T-helper 2 cell treated with Interferon-gamma antibody and Interleukin-4, amounts not matched to agents 5 μg/mL and 100 μg/mL, for 36 hours (primary cell): Measurements from ENCODE around the gene SLC2A10.

Source experiments
- DNase-seq: peaks from one replicate; pipeline ENCODE4 v3.0.0; 2021; ENCODE audit warnings: low spot score
- H3K27ac Mint-ChIP-seq: one replicate; pipeline ENCODE4 v1.8.0; 2021; ENCODE audit warnings: mild to moderate bottlenecking, mixed read lengths
- H3K27me3 Mint-ChIP-seq: one replicate; pipeline ENCODE4 v1.8.0; 2021; ENCODE audit warnings: low read depth, mixed read lengths
- H3K36me3 Mint-ChIP-seq: one replicate; pipeline ENCODE4 v1.8.0; 2021; ENCODE audit warnings: low read depth, mixed read lengths
- H3K4me1 Mint-ChIP-seq: one replicate; pipeline ENCODE4 v1.8.0; 2021; ENCODE audit warnings: low read depth, mixed read lengths
- H3K4me3 Mint-ChIP-seq: one replicate; pipeline ENCODE4 v1.8.0; 2022; ENCODE audit warnings: mild to moderate bottlenecking, moderate library complexity, mixed read lengths
- H3K9me3 Mint-ChIP-seq: one replicate; pipeline ENCODE4 v1.8.0; 2021; ENCODE audit warnings: mixed read lengths

The SLC2A10 gene

DNA sequence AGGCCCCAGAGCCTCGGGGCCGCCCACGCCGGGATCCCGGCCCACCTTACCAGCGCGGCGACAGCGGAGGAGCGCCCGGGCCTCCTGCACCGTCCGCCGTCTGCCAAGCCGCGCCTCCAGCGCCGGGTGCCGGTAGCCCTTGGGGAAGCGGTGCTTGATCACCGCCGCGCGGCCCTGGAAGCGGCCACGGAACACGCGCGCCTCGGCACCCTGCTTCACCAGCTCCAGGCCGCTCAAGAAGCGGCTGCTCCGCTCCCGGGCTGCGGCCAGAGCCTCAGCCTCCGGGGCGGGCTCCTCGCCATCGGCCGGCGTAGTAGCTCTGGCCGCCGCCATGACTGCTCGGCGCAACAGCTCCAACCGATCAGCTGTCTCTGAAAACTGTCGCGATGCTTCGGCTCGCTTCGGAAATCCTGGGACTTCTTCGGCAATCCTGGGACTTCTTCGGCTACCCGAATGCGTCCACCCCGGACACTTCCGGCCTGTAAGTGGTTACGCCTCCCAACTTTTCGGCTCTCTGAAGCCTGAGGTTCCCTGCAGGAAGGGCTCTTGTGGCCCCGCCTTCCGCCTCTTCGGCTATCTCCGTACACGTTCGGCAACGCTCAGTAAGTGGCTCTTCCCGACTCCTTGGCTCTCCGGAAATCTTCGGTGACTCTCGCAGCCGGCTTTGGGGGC lies 20.2 kb upstream of the SLC2A10 start, which contains the start of gene TP53RK:
TSS of gene TP53RK (minus strand) at position 363 of the 672 bp plus-strand sequence. CDS start at position 333, 30 bp downstream.
- Mint-ChIP-seq H3K4me1 (peaks cover 29% of the 10 kb centered on the region), H3K4me3 (peak within 1 kb of the TSS; percentile 89), H3K9me3 (no peaks in the 10 kb centered on the region), H3K27me3 (no peaks in the 10 kb centered on the region), H3K27ac (peak within 1 kb of the TSS; percentile 87), H3K36me3 (peaks cover 20% of the 10 kb centered on the region)
- DNase-seq, result peak; percentile 97

DNA sequence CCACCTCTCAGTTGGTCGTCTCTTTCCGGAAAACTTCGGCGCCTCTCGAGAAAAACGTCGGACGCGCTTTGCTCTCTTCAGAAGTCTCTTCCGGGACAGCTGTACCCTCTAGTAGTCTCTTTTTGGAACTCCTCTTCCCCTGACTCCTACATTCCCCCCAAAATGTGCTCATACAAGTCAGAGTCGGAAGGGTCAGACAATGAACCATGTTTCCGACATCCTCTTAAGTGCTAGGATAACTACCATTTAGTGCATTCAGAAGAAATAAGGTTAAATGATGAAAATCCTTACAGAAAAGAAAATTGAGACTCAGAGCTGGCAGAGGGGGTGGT lies 19.7 kb upstream of the SLC2A10 start:
- no peaks in the 10 kb centered on the region for H3K9me3 Mint-ChIP-seq
- H3K27me3 Mint-ChIP-seq, result no peaks in the 10 kb centered on the region
- peaks cover 34% of the 10 kb centered on the region for H3K4me1 Mint-ChIP-seq

DNA sequence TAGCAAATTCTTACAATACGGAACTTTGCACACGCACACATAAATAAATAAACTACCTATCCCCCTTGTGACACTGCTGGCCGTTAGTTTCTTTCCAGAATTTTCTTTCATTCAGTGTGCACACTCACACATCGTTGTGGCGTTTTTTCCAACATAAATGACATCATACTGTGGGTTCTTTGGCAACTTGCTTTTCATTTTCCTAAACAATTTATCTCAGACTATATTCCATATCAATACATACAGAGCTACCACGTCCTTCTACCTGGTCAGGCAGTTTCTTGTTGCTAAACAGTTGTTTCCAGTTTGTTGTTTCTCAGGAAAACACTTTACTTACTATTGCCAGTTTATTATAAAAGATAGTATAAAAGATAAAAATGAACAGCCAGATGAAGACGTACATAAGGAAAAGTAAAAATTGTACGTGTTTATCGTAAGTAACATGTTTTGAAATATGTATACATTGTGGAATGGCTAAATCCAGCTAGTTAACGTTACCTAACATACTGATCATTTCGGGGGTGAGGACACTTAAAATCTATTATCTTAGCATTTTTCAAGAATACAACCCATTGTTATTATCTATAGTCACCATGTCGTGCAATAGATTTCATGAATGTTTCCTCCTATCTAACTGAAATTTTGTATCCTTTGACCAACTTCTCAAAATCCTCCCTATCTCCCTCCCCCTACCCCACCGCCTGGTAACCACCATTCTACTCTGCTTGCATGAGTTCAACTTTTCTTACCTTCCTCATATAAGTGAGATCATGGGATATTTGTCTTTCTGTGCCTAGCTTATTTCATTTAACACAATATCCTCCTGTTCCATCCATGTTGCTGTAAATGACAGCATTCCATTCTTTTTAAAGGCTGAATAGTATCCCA lies 19.0 kb upstream of the SLC2A10 start:
- Mint-ChIP-seq H3K9me3 (no peaks in the 10 kb centered on the region), H3K4me3 (peak overlapping the region; percentile 60), H3K36me3 (peaks cover 15% of the 10 kb centered on the region), H3K27ac (peak overlapping the region; percentile 55), H3K4me1 (peaks cover 33% of the 10 kb centered on the region), H3K27me3 (no peaks in the 10 kb centered on the region)
- DNase-seq, result no peak

More for the DNA sequence above, 19.7 kb upstream of the SLC2A10 start:
- peaks cover 19% of the 10 kb centered on the region for H3K36me3 Mint-ChIP-seq
- no peak for DNase-seq
- H3K27ac Mint-ChIP-seq, result peak overlapping the region; percentile 87
- H3K4me3 Mint-ChIP-seq, result peak overlapping the region; percentile 89

DNA sequence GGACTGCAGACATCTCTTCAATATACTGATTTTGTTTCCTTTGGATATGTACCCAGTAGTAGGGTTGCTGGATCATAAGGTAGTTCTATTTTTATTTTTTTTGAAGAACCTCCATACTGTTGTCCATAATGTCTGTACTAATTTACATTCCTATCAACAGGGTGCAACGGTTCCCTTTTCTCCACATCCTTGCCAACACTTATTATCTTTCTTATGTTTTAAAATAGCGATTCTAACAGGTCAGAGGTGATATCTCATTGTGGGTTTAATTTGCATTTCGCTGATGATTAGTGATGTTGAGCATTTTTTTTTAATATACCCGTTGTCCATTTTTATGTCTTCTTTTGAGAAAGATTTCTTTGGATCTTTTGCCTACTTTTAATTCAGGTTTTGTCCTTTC lies 18.3 kb upstream of the SLC2A10 start:
- no peak overlapping the region for H3K27ac Mint-ChIP-seq
- peaks cover 10% of the 10 kb centered on the region for H3K36me3 Mint-ChIP-seq
- H3K9me3 Mint-ChIP-seq, result no peaks in the 10 kb centered on the region
- H3K4me1 Mint-ChIP-seq, result peaks cover 27% of the 10 kb centered on the region
- H3K4me3 Mint-ChIP-seq, result no peak overlapping the region
- H3K27me3 Mint-ChIP-seq, result no peaks in the 10 kb centered on the region
- DNase-seq, result no peak

DNA sequence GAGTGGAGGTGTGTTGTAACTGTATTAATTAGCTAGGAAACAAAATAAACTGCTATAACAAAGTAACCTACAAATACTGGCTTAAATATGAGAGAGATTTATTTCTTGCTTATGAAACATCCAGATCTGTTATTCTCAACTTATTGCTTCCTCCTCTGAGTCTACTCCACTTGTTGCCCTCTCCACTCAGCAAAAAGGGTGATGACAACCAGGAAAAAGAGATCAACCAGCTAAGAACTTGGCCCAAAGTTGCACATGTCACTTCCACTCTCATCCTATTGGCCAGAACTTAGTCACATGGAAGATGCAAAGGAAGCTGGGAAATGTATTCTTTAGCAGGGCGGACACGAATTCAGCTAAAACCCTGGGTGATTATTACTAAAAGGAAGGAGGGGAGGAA lies 15.0 kb upstream of the SLC2A10 start:
- Mint-ChIP-seq H3K4me3 (no peak overlapping the region), H3K36me3 (no peaks in the 10 kb centered on the region), H3K9me3 (no peaks in the 10 kb centered on the region), H3K27ac (no peak overlapping the region), H3K4me1 (peaks cover 11% of the 10 kb centered on the region), H3K27me3 (peaks cover 4% of the 10 kb centered on the region)
- DNase-seq, result no peak

DNA sequence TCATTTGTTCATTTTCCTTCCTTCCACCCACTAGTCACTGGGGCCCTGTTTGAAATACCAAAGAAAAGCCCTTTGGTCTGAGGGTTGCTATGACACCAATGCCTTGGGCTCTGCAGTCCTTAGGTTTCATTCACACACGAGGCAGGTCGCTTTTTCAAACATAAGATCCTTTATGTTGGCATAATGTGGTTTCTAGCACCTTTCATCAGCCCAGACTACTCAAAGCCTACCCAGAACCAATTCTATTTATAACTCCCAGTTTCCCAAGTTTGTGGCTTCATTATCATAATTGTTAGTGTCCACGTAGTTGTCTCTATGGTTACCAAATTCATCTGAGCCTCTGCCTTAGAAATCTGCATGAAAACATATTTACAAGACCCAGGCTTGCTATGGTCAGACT lies 13.6 kb upstream of the SLC2A10 start:
- Mint-ChIP-seq H3K4me1 (peaks cover 6% of the 10 kb centered on the region), H3K4me3 (no peak overlapping the region), H3K27ac (no peak overlapping the region), H3K9me3 (no peaks in the 10 kb centered on the region), H3K27me3 (peaks cover 8% of the 10 kb centered on the region), H3K36me3 (no peaks in the 10 kb centered on the region)
- no peak for DNase-seq

DNA sequence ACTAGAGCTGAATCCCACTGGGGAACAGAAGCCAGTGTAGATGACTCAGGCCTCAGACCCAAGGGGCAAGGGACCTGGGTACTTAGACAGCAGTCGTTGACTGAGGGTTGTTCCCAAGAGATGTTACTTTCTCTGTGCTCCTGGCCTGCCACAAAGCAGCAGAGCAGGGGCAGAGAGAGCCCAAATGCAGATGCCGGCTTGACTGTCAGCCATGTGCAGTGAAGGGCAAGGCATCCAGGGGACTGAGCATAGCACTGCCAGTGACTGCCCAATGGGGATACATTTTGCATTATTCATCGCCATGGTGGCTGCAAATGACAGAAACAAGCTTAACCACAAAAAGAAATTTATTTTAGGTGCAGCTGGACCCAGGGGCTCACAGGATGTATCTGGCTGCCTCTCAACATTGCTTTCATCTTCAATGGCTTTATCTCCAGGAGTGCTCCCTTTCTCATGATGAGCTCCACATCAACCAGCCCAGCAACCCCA lies 12.6 kb upstream of the SLC2A10 start:
- Mint-ChIP-seq H3K4me1 (peaks cover 6% of the 10 kb centered on the region), H3K36me3 (no peaks in the 10 kb centered on the region), H3K27me3 (peaks cover 8% of the 10 kb centered on the region), H3K27ac (no peak overlapping the region), H3K9me3 (no peaks in the 10 kb centered on the region), H3K4me3 (no peak overlapping the region)
- no peak for DNase-seq

DNA sequence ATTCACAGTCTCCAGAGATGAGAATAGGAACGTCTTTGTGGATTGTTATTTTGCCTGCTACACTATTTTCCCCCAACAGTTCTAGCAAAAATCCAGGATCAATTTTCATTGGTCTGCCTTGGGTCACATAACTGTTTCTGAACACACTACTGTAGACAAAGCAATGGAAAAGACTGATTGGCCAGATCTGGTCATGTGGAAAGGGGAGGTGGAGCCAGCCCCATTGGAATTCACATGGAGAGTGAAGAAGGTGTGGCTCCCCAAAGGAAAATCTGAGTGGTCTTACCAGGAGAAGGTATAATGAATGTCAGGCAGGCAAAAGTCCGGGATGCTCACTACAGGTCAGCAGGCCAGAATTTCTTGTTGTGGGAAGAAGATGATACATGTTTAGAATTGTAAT lies 10.7 kb upstream of the SLC2A10 start:
- H3K27me3 Mint-ChIP-seq, result peaks cover 8% of the 10 kb centered on the region
- H3K36me3 Mint-ChIP-seq, result no peaks in the 10 kb centered on the region
- peaks cover 6% of the 10 kb centered on the region for H3K4me1 Mint-ChIP-seq
- no peaks in the 10 kb centered on the region for H3K9me3 Mint-ChIP-seq
- H3K4me3 Mint-ChIP-seq, result no peak overlapping the region
- DNase-seq, result no peak
- H3K27ac Mint-ChIP-seq, result no peak overlapping the region

DNA sequence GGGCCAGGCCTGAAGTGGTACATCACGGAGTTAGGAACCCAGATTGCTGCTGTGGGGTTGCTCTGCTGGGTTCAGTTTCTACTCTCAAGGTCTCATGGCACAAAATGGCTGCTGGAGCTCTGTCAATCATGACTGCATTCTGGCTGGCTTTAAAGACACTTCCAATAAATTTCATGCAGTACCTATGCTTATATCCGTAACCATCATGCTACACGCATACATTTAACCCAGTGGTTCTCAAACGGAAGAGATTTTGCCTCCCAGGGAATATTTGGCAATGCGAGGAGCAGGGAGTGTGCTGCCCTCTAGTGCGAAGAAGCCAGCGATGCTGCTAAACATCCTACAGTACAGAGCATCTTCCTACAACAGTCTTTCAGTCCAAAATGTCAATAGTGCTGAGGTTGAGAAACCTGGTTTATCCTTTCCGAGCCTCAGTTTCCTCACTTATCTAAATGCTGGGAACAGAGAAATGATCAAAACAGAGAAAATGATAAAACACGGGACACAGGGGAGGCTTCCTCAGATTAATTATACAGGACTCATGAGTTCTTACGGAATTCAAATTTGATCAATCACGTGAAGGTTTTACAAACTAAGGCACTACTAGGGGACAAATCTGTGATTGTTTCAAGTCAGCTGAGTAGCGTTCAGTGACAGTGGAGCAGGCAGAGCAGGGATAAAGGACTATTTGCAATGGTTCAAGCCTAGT lies 9.6 kb upstream of the SLC2A10 start:
- peaks cover under 1% of the 10 kb centered on the region for H3K4me1 Mint-ChIP-seq
- no peak for DNase-seq
- H3K36me3 Mint-ChIP-seq, result no peaks in the 10 kb centered on the region
- no peak overlapping the region for H3K27ac Mint-ChIP-seq
- peaks cover 15% of the 10 kb centered on the region for H3K27me3 Mint-ChIP-seq
- no peak overlapping the region for H3K4me3 Mint-ChIP-seq
- H3K9me3 Mint-ChIP-seq, result no peaks in the 10 kb centered on the region

DNA sequence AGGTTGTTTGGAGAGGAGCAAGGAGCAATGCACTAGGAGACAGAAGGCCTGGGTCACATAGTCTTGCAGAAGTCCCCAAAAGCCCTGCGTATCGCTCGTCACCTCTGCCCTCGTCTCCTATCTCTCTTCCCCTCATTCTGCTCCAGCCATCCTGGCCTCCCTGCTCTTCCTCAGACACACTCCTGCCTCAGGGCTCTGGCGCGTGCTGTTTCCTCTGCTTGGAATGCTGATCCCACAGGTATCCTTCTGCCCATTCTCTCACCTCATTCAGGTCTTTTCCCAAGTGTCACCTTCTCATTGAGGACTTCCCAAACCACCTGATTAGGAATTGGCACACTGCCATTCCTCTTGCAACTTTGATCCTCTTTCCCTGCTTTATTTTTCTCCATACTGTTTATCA lies 9.0 kb upstream of the SLC2A10 start:
- H3K27me3 Mint-ChIP-seq, result peaks cover 20% of the 10 kb centered on the region

DNA sequence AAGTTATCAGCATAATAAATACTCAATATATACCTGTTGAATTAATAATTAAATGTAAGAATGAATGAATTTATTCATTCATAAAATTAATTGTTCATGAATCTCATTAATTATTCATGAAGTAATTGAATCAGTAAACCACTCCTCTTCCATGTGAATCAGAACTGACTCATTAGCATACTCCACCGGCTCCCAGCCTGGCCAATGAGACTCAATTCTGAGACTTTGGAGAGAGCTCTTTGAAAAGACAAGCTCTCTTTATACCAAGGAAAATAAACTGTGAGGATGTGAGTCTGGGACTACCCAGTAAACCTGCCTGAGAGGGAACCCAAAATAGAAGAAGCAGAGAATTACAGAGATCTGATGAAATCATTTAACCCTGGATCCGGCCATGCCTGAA lies 8.4 kb upstream of the SLC2A10 start:
- no peak overlapping the region for H3K4me3 Mint-ChIP-seq
- peaks cover 21% of the 10 kb centered on the region for H3K27me3 Mint-ChIP-seq
- DNase-seq, result no peak
- H3K36me3 Mint-ChIP-seq, result no peaks in the 10 kb centered on the region
- H3K9me3 Mint-ChIP-seq, result no peaks in the 10 kb centered on the region
- no peaks in the 10 kb centered on the region for H3K4me1 Mint-ChIP-seq
- H3K27ac Mint-ChIP-seq, result no peak overlapping the region

More for the DNA sequence above, 9.0 kb upstream of the SLC2A10 start:
- H3K9me3 Mint-ChIP-seq, result no peaks in the 10 kb centered on the region
- H3K4me3 Mint-ChIP-seq, result no peak overlapping the region
- H3K27ac Mint-ChIP-seq, result no peak overlapping the region
- no peak for DNase-seq
- no peaks in the 10 kb centered on the region for H3K4me1 Mint-ChIP-seq
- H3K36me3 Mint-ChIP-seq, result no peaks in the 10 kb centered on the region

DNA sequence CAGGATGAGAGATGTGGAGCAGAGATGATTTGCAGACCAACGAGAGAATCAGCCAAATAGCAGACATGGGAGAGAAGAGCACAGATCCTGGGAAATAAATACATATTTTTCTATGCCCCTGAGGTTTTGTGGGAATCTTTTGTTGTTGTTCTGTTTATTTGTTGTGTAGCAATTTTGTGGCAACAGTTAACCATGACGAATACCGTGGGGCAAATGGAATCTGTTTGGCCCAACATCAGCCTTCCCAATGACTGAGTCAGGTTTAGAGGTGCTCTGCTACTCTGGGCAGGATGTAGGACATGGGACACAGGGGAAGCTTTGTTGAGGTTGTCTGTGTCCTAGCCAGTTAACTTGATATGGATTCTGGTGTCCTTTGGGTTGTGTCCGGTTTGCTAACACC lies 7.9 kb upstream of the SLC2A10 start:
- H3K4me3 Mint-ChIP-seq, result no peak overlapping the region
- no peaks in the 10 kb centered on the region for H3K4me1 Mint-ChIP-seq
- H3K27ac Mint-ChIP-seq, result no peak overlapping the region
- DNase-seq, result no peak
- H3K27me3 Mint-ChIP-seq, result peaks cover 24% of the 10 kb centered on the region
- peaks cover 2% of the 10 kb centered on the region for H3K9me3 Mint-ChIP-seq
- H3K36me3 Mint-ChIP-seq, result no peaks in the 10 kb centered on the region

DNA sequence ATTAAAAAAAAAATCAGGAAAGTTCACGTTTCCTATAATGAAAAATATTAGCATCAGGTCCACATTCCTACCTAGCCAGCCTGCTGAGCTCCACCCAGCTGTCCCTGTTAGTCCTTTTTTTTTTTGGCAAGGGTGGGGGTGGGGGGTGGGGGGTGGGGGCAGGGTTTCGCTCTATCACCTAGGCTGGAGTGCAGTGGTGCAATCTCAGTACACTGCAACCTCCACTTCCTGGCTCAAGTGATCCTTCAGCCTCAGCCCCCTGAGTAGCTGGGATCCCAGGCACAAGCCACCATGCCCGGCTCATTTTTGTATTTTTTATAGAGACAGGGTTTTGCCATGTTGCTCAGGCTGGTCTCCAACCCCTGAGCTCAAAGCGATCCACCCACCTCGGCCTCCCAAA lies 7.5 kb upstream of the SLC2A10 start:
- H3K36me3 Mint-ChIP-seq, result no peaks in the 10 kb centered on the region
- no peak overlapping the region for H3K27ac Mint-ChIP-seq
- no peak for DNase-seq
- peaks cover 27% of the 10 kb centered on the region for H3K27me3 Mint-ChIP-seq
- H3K9me3 Mint-ChIP-seq, result peaks cover 4% of the 10 kb centered on the region
- H3K4me1 Mint-ChIP-seq, result no peaks in the 10 kb centered on the region
- H3K4me3 Mint-ChIP-seq, result no peak overlapping the region
